GM13977 (cell line): Measurements from ENCODE around the gene LRFN5.
"Not testable (repeated sequence)": the region's sequence is repeated elsewhere in the genome, so short reads cannot be mapped to it uniquely, and the experiment has no call there.

ENCODE experiments used
- DNase-seq: peaks from one replicate; pipeline ENCODE4 v3.0.0; 2012; ENCODE audit warnings: low spot score
- CTCF ChIP-seq: IDR thresholded peaks from 2 replicates; pipeline ENCODE4 v1.5.1; 2012; ENCODE audit warnings: mild to moderate bottlenecking, control low read depth; ENCODE audit not compliant: insufficient read depth; ENCODE audit errors: extremely low read depth, missing control alignments
- in situ Hi-C: fragments of 300-500 bp; cut with MboI; formaldehyde crosslinking; loops from one replicate; pipeline ENCODE4 v1.12.0; 2022; ENCODE audit warnings: low sequenced_read_pairs, low pct_unique_long_range_greater_than_20kb, mixed read lengths, inconsistent platforms; ENCODE audit not compliant: unreplicated experiment

Gene LRFN5

DNA sequence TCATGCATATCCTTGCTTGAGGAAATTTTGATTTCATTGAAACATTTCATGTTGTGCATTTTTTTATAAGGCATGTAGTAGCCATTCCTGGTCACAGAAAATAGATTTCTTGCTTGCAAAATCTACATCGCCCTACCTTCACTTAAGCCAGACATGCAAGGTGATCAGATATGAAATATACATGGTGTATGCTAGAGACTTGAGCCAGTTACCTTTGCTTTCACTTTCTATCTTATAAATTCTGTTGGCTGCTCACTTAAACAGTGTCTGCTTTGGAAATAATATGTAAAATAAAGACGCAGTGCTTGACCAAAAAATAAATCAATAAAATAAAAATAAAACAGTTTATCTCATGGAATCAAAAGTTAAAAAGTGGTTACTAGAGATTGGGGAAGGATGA, 136.5 kb downstream of the LRFN5 start:
- in situ Hi-C loops = no loop called here
- no peak for DNase-seq
- TF ChIP-seq CTCF = no peak

DNA sequence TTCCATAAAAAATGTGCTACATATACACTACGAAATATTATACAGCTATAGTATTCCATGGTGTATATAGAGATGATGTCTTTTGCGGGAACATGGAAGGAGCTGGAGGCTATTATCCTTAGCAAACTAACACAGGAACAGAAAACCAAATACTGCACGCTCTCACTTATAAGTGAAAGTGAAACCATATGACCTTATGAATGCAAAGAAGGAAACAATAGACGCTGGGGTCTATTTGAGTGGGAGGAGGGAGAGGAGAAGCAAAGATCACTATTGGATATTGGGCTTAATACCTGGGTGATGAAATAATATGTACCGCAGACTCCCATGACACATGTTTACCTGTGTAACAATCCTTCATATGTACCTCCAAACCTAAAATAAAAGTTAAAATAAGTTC, 142.8 kb downstream of the LRFN5 start:
- DNase-seq = no peak
- TF ChIP-seq CTCF = no peak
- in situ Hi-C loops = no loop called here

- in situ Hi-C loops, DNase-seq: not testable (repeated sequence)
These were observed 143.9 kb downstream of the LRFN5 start for GRCh38 chr14:41750575-41750974.

DNA sequence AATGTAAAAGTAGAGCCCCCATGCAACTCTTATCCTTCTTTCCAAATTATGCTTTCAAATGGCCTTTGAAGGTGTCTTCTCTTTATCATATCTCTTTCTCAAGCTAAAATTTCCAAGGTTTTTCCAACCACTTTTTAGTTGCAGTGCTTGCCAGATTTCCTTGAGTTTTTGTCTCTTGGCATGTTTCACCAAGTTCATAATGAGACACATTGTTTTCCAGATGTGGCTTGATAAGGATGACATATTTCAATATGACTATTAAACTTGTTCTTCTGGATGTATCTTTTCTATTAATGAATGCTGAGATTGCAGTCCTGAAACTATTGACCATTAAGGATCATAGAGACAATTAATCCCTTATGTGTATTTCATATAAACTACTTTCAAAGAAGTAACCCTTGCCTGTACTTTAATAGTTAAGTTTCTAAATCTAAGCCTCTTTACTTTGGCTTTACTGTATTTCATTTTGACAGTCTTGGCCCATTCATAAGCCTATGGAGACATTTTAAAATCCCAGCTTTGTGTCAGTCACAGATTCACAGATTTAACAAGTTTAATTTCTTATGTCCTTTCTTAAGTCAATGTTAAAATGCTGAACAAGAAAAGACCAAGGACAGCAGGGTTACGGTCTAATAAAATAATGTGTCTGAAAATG, 151.5 kb downstream of the LRFN5 start:
- TF ChIP-seq CTCF = no peak
- no peak for DNase-seq
- in situ Hi-C loops = no loop called here

GRCh38 chr14:41761204-41761603, 154.5 kb downstream of the LRFN5 start:
- no peak for DNase-seq
- TF ChIP-seq CTCF = no peak
- in situ Hi-C loops = no loop called here

DNA sequence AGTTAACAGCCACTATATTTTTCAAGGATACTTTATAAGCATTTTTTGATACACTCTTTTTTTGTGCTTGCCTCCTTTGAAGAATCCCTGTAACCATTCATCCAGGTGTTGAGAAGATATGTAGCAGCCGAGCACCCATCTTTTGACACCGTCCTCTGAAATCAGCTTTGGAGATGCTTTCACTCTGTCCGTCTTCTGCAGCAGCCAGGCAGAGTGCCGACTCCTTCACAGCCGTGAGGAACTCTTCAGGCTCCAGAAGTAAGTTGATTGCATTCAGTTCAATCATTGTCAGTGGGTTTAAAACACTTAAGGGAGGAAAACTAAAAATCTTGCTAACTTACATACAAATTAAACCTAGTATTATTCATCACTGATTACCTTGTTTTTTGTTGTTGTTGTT, 160.1 kb downstream of the LRFN5 start:
- TF ChIP-seq CTCF = no peak
- DNase-seq = no peak
- in situ Hi-C loops = no loop called here

DNA sequence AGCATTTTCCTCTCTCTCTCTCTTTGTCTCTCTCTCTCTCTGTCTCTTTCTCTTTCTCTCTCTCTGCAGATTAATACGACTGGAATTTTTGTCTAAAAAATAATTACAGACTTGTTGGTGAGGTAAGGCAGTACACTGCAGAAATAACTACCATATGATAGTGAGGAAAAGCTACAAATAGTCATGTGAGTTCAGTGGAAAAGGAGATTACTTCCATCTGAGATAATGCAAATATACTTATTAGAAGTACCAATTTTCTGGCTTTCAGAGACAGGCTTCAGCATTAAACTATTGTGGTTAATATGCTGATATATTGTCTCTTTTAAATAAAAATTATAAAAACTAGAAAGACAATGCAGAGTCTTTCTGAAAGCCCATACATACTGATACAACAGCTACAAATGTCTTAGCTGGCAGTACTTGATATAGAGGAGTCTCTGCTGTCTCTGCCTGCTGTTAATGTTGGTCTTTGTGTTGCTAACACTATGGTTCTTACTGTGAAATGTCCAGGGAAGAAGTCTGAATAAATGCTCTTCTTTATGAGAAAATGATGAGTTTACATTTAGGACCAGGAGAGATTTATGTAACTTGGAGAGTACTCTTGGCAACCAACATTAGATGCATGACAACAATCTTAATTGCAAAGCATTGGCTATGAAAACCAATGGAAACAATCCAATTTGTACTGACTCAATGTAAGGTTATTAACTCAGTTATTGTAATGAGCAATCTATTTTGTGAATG, 167.0 kb downstream of the LRFN5 start:
- TF ChIP-seq CTCF = no peak
- DNase-seq = no peak
- in situ Hi-C loops = no loop called here
